IMR-90 (cell line): ENCODE data around the gene PSMD6. TPM values are rescaled to one million over a fixed set of nuclear protein-coding genes. Genes with fewer than 3 reads are reported as not detected.

Experiments
- ATAC-seq: fragments of 200-7000 bp; cut with Tn5 transposase; 2 replicates; pipeline ENCODE4 v1.9.1; 2020; ENCODE audit warnings: low read depth, mild to moderate bottlenecking, moderate library complexity
- BruUV-seq: library from RNA; stranded (reverse); fragments of 400-500 nt; replicated peaks from 2 replicates; lab custom pipeline; 2021; lab: Mats Ljungman, UMichigan
- CTCF ChIA-PET: fragments of 300-600 bp; formaldehyde crosslinking; extraction: SDS; loops from one replicate; lab custom pipeline; 2021; ENCODE audit warnings: antibody characterized with exemption; lab: Yijun Ruan, JAX
- POLR2A ChIA-PET: fragments of 300-600 bp; sonication (Branson Sonifier 250); formaldehyde crosslinking; loops from one replicate; lab custom pipeline; 2022; ENCODE audit warnings: antibody characterized with exemption; ENCODE audit not compliant: unreplicated experiment; lab: Charles Lee
- DNase-seq: peaks from one replicate; pipeline ENCODE4 v3.0.0; 2013
- H2AFZ ChIP-seq: replicated peaks from 2 replicates; pipeline ENCODE3; 2013; ENCODE audit warnings: low read length, mild to moderate bottlenecking; ENCODE audit not compliant: poor library complexity
- H2AK5ac ChIP-seq: 2 replicates; pipeline ENCODE4 v1.6.1; 2013; ENCODE audit warnings: low read depth, low read length, inconsistent platforms
- H2AK9ac ChIP-seq: replicated peaks from 2 replicates; pipeline ENCODE3; 2013; ENCODE audit warnings: mild to moderate bottlenecking, low read depth, low read length, moderate library complexity; ENCODE audit not compliant: poor library complexity
- H2BK120ac ChIP-seq: 2 replicates; pipeline ENCODE4 v1.6.1; 2013; ENCODE audit warnings: low read depth, low read length, inconsistent platforms
- H2BK15ac ChIP-seq: 3 replicates; pipeline ENCODE4 v1.6.1; 2013; ENCODE audit warnings: low read depth, low read length, inconsistent platforms
- H2BK20ac ChIP-seq: 2 replicates; pipeline ENCODE4 v1.6.1; 2013; ENCODE audit warnings: low read depth, mild to moderate bottlenecking, inconsistent platforms, low read length, moderate library complexity
- H2BK5ac ChIP-seq: 2 replicates; pipeline ENCODE4 v1.6.1; 2013; ENCODE audit warnings: mild to moderate bottlenecking, low read depth, low read length, inconsistent platforms; ENCODE audit not compliant: poor library complexity, severe bottlenecking
- H3K14ac ChIP-seq: replicated peaks from 2 replicates; pipeline ENCODE4 v1.6.1; 2013; ENCODE audit warnings: low read depth, low read length, inconsistent platforms
- H3K18ac ChIP-seq: 2 replicates; pipeline ENCODE4 v1.6.1; 2013; ENCODE audit warnings: low read depth, low read length, control low read depth
- H3K23ac ChIP-seq: 2 replicates; pipeline ENCODE4 v1.6.1; 2013; ENCODE audit warnings: low read depth, low read length, inconsistent platforms
- H3K27ac ChIP-seq: 2 replicates; pipeline ENCODE4 v1.5.1; 2013; ENCODE audit warnings: mild to moderate bottlenecking, control low read depth, low read length; ENCODE audit not compliant: insufficient read depth
- H3K27me3 ChIP-seq: 2 replicates; pipeline ENCODE4 v1.6.1; 2013; ENCODE audit warnings: low read length; ENCODE audit not compliant: control insufficient read depth, insufficient read depth
- H3K36me3 ChIP-seq: 2 replicates; pipeline ENCODE4 v1.6.1; 2013; ENCODE audit warnings: low read length, mixed read lengths; ENCODE audit not compliant: control insufficient read depth, insufficient read depth
- H3K4ac ChIP-seq: 2 replicates; pipeline ENCODE4 v1.6.1; 2013; ENCODE audit warnings: low read depth, low read length, inconsistent platforms
- H3K4me1 ChIP-seq: 2 replicates; pipeline ENCODE4 v1.6.1; 2013; ENCODE audit warnings: low read length, mixed read lengths; ENCODE audit not compliant: control insufficient read depth, insufficient read depth
- H3K4me2 ChIP-seq: 2 replicates; pipeline ENCODE4 v1.6.1; 2013; ENCODE audit warnings: low read depth, mild to moderate bottlenecking, control low read depth, low read length, moderate library complexity
- H3K4me3 ChIP-seq: 2 replicates; pipeline ENCODE4 v1.5.1; 2013; ENCODE audit warnings: low read depth, mild to moderate bottlenecking, control low read depth, low read length, moderate library complexity; ENCODE audit not compliant: insufficient read depth
- H3K56ac ChIP-seq: 2 replicates; pipeline ENCODE4 v1.6.1; 2013; ENCODE audit warnings: low read length, inconsistent platforms; ENCODE audit not compliant: insufficient read depth; ENCODE audit errors: extremely low read depth
- H3K79me1 ChIP-seq, 2 experiments: 2 replicates each; pipeline ENCODE4 v1.6.1; 2013; ENCODE audit warnings: low read length in 2 of 2, inconsistent platforms in 1 of 2, low read depth in 1 of 2
- H3K9ac ChIP-seq: 2 replicates; pipeline ENCODE4 v1.6.1; 2013; ENCODE audit warnings: low read depth, low read length, control low read depth
- H3K9me1 ChIP-seq: 2 replicates; pipeline ENCODE4 v1.6.1; 2013; ENCODE audit warnings: low read length, inconsistent platforms; ENCODE audit not compliant: insufficient read depth
- H3K9me3 ChIP-seq: 2 replicates; pipeline ENCODE4 v1.6.1; 2013; ENCODE audit warnings: low read length; ENCODE audit not compliant: control insufficient read depth, insufficient read depth
- H4K20me1 ChIP-seq: 2 replicates; pipeline ENCODE4 v1.6.1; 2013; ENCODE audit warnings: low read length, inconsistent platforms; ENCODE audit not compliant: insufficient read depth
- H4K5ac ChIP-seq: 2 replicates; pipeline ENCODE4 v1.6.1; 2013; ENCODE audit warnings: mild to moderate bottlenecking, low read depth, low read length, control low read depth
- H4K8ac ChIP-seq, 2 experiments: 2 replicates each; pipeline ENCODE4 v1.6.1; 2013; ENCODE audit warnings: low read depth in 2 of 2, low read length in 2 of 2, control low read depth in 1 of 2, inconsistent platforms in 1 of 2
- H4K91ac ChIP-seq: 2 replicates; pipeline ENCODE4 v1.6.1; 2013; ENCODE audit warnings: low read depth, low read length, inconsistent platforms; ENCODE audit not compliant: insufficient read depth
- BHLHE40 ChIP-seq: fragments of 150-350 bp; IDR thresholded peaks from 2 replicates; pipeline ENCODE4 v1.6.1; 2016; ENCODE audit warnings: mild to moderate bottlenecking, low read depth, low read length
- CEBPB ChIP-seq: IDR thresholded peaks from 2 replicates; pipeline ENCODE4 v1.6.1; 2012; ENCODE audit warnings: low read depth, low read length, improper control_type of control experiment
- CHD1 ChIP-seq: IDR thresholded peaks from 2 replicates; pipeline ENCODE4 v1.6.1; 2012; ENCODE audit warnings: low read depth, low read length, improper control_type of control experiment
- CTCF ChIP-seq: conservative IDR thresholded peaks from 2 replicates; pipeline ENCODE4 v1.5.1; 2012; ENCODE audit warnings: mild to moderate bottlenecking, low read depth, low read length, improper control_type of control experiment
- FOS ChIP-seq: fragments of 150-350 bp; IDR thresholded peaks from 2 replicates; pipeline ENCODE4 v1.6.1; 2016; ENCODE audit warnings: low read depth, low read length
- MAFK ChIP-seq: IDR thresholded peaks from 2 replicates; pipeline ENCODE4 v1.6.1; 2012; ENCODE audit warnings: low read depth, low read length, improper control_type of control experiment
- MAZ ChIP-seq: IDR thresholded peaks from 2 replicates; pipeline ENCODE4 v1.6.1; 2012; ENCODE audit warnings: low read depth, mild to moderate bottlenecking, low read length, improper control_type of control experiment, moderate library complexity, borderline replicate concordance
- MXI1 ChIP-seq: IDR thresholded peaks from 2 replicates; pipeline ENCODE4 v1.6.1; 2012; ENCODE audit warnings: low read depth, mild to moderate bottlenecking, low read length, moderate library complexity, borderline replicate concordance
- NFE2L2 ChIP-seq: fragments of 150-350 bp; IDR thresholded peaks from 2 replicates; pipeline ENCODE4 v1.6.1; 2016; ENCODE audit warnings: low read depth, mild to moderate bottlenecking, low read length
- POLR2A ChIP-seq: IDR thresholded peaks from 2 replicates; pipeline ENCODE4 v1.6.1; 2012; ENCODE audit warnings: mild to moderate bottlenecking, low read depth, low read length
- RAD21 ChIP-seq: IDR thresholded peaks from 2 replicates; pipeline ENCODE4 v1.6.1; 2012; ENCODE audit warnings: low read length, improper control_type of control experiment
- RCOR1 ChIP-seq: IDR thresholded peaks from 2 replicates; pipeline ENCODE4 v1.6.1; 2012; ENCODE audit warnings: mild to moderate bottlenecking, low read length, improper control_type of control experiment; ENCODE audit not compliant: insufficient replicate concordance
- RFX5 ChIP-seq: IDR thresholded peaks from 2 replicates; pipeline ENCODE4 v1.8.0; 2012; ENCODE audit warnings: low read depth, mild to moderate bottlenecking, low read length, moderate library complexity
- SMC3 ChIP-seq: fragments of 150-350 bp; IDR thresholded peaks from 2 replicates; pipeline ENCODE4 v1.6.1; 2016; ENCODE audit warnings: low read depth, mild to moderate bottlenecking, antibody characterized with exemption, low read length, moderate library complexity
- WGBS, 2 experiments: methylation state at CpG; one replicate each; pipeline versions ENCODE4 v1.1.5 to v1.1.7; 2013; ENCODE audit warnings: missing lambda C conversion rate in 2 of 2; ENCODE audit not compliant: insufficient read length in 1 of 2; ENCODE audit errors: extremely low coverage in 2 of 2; 5-methylcytosine and 5-hydroxymethylcytosine counted together
- dilution Hi-C: fragments of 300-500 bp; cut with HindIII; formaldehyde crosslinking; loops from one replicate; pipeline ENCODE4 v1.14.3; 2018; ENCODE audit warnings: low sequenced_read_pairs; ENCODE audit not compliant: unreplicated experiment
- in situ Hi-C: fragments of 300-500 bp; cut with MboI; formaldehyde crosslinking; loops from 3 replicates; pipeline ENCODE4 v1.14.3; 2019; ENCODE audit warnings: low sequenced_read_pairs, inconsistent platforms, mixed read lengths
- intact Hi-C: fragments of 100-400 bp; cut with micrococcal nuclease; formaldehyde crosslinking; loops from 2 replicates; pipeline ENCODE4 v1.10.0; 2022
- polyA plus RNA-seq, 3 experiments: library from polyadenylated mRNA; depleted of rRNA; stranded (reverse); fragments of >200 nt; gene quantifications; 2 replicates each; pipeline ENCODE4 v1.2.3, GENCODE V29; 2012; ENCODE audit warnings: low replicate concordance in 1 of 3
- total RNA-seq: library from RNA; depleted of rRNA; stranded (reverse); fragments of >200 nt; gene quantifications from 2 replicates; pipeline ENCODE4 v1.2.3, GENCODE V29; 2012
- TF ChIP-seq, protein P1 (sequence below): fragments of 150-350 bp; IDR thresholded peaks from 2 replicates; pipeline ENCODE4 v1.6.1; 2017; ENCODE audit warnings: mild to moderate bottlenecking, antibody characterized with exemption, low read length, low read depth
- TF ChIP-seq, protein P2 (sequence below): fragments of 150-350 bp; IDR thresholded peaks from 2 replicates; pipeline ENCODE4 v1.6.1; 2016; ENCODE audit warnings: low read depth, mild to moderate bottlenecking, low read length, moderate library complexity, borderline replicate concordance

Gene PSMD6
- total and polyA plus RNA-seq, 2 of the 4 experiments (the other 2 are of a cell fraction) = 86.6 to 91.8 TPM

DNA sequence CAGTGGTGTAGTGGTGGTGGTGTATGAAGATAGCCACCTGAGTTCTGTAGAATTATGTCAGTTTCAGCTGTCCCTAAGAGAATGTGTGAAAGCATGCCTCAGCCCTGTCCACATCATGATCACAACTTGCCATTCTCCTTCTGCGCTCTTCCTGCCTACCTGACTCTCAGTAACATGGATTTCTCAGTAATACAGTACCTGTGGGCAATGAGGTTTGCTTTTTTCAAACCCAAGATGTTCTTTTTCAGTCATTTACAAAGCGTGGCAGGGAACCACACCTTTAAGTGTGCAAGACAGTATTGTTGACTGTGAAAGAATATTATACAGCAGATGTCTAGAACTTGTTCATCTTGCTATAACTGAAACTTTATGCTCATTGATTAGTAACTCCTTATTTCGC is 38.9 kb downstream of the PSMD6 start:
- peaks cover 31% of the 10 kb centered on the region for H3K36me3 ChIP-seq
- CTCF ChIA-PET = interaction anchor here (0.7 kb wide), 1 partner anchor 27 kb away, joined by 3 read pairs; no protein-coding TSS in a partner anchor

More for the DNA sequence above, 38.9 kb downstream of the PSMD6 start:
- DNase-seq (no peak), ATAC-seq (no peak)
- H2AK5ac ChIP-seq = no peak overlapping the region
- no peaks in the 10 kb centered on the region for H3K9me3 ChIP-seq
- no peaks in the 10 kb centered on the region; the same call in 1 of the 2 replicates for H3K4me1 ChIP-seq
- no peak overlapping the region for H3K4ac ChIP-seq
- no peak for TF ChIP-seq MXI1
- no peak for TF ChIP-seq MAFK
- TF ChIP-seq CTCF = no peak
- no peak for TF ChIP-seq RCOR1
- TF ChIP-seq, protein P1, sequence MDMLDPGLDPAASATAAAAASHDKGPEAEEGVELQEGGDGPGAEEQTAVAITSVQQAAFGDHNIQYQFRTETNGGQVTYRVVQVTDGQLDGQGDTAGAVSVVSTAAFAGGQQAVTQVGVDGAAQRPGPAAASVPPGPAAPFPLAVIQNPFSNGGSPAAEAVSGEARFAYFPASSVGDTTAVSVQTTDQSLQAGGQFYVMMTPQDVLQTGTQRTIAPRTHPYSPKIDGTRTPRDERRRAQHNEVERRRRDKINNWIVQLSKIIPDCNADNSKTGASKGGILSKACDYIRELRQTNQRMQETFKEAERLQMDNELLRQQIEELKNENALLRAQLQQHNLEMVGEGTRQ = no peak
- TF ChIP-seq MAZ = no peak
- TF ChIP-seq, protein P2, sequence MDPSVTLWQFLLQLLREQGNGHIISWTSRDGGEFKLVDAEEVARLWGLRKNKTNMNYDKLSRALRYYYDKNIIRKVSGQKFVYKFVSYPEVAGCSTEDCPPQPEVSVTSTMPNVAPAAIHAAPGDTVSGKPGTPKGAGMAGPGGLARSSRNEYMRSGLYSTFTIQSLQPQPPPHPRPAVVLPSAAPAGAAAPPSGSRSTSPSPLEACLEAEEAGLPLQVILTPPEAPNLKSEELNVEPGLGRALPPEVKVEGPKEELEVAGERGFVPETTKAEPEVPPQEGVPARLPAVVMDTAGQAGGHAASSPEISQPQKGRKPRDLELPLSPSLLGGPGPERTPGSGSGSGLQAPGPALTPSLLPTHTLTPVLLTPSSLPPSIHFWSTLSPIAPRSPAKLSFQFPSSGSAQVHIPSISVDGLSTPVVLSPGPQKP = no peak
- no peak for TF ChIP-seq SMC3
- no peak for TF ChIP-seq FOS
- TF ChIP-seq NFE2L2 = no peak
- no peak for TF ChIP-seq POLR2A
- no peak for TF ChIP-seq CEBPB
- no peak for TF ChIP-seq RFX5
- no peak for TF ChIP-seq RAD21
- TF ChIP-seq BHLHE40 = no peak
- no peak for TF ChIP-seq CHD1
- H3K27me3 ChIP-seq = no peaks in the 10 kb centered on the region
- BruUV-seq = no TSS peak
- no peak overlapping the region for H3K4me3 ChIP-seq
- no peak overlapping the region for H2BK5ac ChIP-seq
- no peak overlapping the region for H2BK20ac ChIP-seq
- peaks cover 7% of the 10 kb centered on the region; the same call in 1 of the 2 replicates for H3K9me1 ChIP-seq
- in situ Hi-C loops (loop anchor here (25.0 kb wide), 1 partner anchor 1372 kb away; no protein-coding TSS in a partner anchor), dilution Hi-C loops (no loop called here), intact Hi-C loops (no loop called here)
- no peak overlapping the region for H3K9ac ChIP-seq
- POLR2A ChIA-PET = no interaction called here
- no peaks in the 10 kb centered on the region for H4K20me1 ChIP-seq
- no peak overlapping the region for H2BK120ac ChIP-seq
- no peak overlapping the region for H3K14ac ChIP-seq
- H3K56ac ChIP-seq = no peak overlapping the region
- no peak overlapping the region for H3K27ac ChIP-seq
- peaks cover 36 to 42% of the 10 kb centered on the region in 2 experiments for H3K79me1 ChIP-seq
- no peak overlapping the region for H3K4me2 ChIP-seq
- H2BK15ac ChIP-seq = no peak overlapping the region
- H4K91ac ChIP-seq = no peak overlapping the region
- H2AFZ ChIP-seq = no peak overlapping the region
- no peak overlapping the region for H2AK9ac ChIP-seq
- H4K5ac ChIP-seq = no peak overlapping the region
- H3K23ac ChIP-seq = no peak overlapping the region
- no peak overlapping the region for H4K8ac ChIP-seq
- no peak overlapping the region for H3K18ac ChIP-seq
- no CpG with 5 or more reads among the region's 3 CpGs for WGBS, 2 experiments
